WTC11 (cell line): Measurements from ENCODE around the gene LDB2. TPM values are rescaled to one million over a fixed set of nuclear protein-coding genes. Genes with fewer than 3 reads are reported as not detected.

Experiments used
- ATAC-seq: fragments of 200-7000 bp; cut with Tn5 transposase; 2 replicates; pipeline ENCODE4 v1.10.0; 2021; ENCODE audit warnings: mild to moderate bottlenecking, moderate library complexity
- CTCF ChIA-PET: fragments of 300-600 bp; sonication (Branson Sonifier 250); formaldehyde crosslinking; loops from one replicate; lab custom pipeline; 2021; ENCODE audit warnings: antibody characterized with exemption; lab: Charles Lee
- POLR2A ChIA-PET: fragments of 350-600 bp; sonication (Branson Sonifier 250); formaldehyde crosslinking; loops from one replicate; lab custom pipeline; 2021; ENCODE audit warnings: antibody characterized with exemption; lab: Charles Lee
- DNase-seq: peaks from one replicate; pipeline ENCODE4 v3.0.0; 2021; ENCODE audit warnings: low spot score
- H3K27ac Mint-ChIP-seq: 2 replicates; pipeline ENCODE4 v1.8.0; 2021; ENCODE audit warnings: mixed read lengths
- H3K27me3 Mint-ChIP-seq: 2 replicates; pipeline ENCODE4 v1.8.0; 2021; ENCODE audit warnings: low read depth, mild to moderate bottlenecking, moderate library complexity, mixed read lengths
- H3K36me3 Mint-ChIP-seq: 2 replicates; pipeline ENCODE4 v1.8.0; 2021; ENCODE audit warnings: mixed read lengths
- H3K4me1 Mint-ChIP-seq: 2 replicates; pipeline ENCODE4 v1.8.0; 2022; ENCODE audit warnings: mixed read lengths
- H3K4me3 Mint-ChIP-seq: 2 replicates; pipeline ENCODE4 v1.8.0; 2021; ENCODE audit warnings: mild to moderate bottlenecking, moderate library complexity, mixed read lengths
- H3K9me3 Mint-ChIP-seq: 2 replicates; pipeline ENCODE4 v1.8.0; 2021; ENCODE audit warnings: mixed read lengths
- ATF1 ChIP-seq: sonication (generic); formaldehyde crosslinking; IDR thresholded peaks from 2 replicates; pipeline ENCODE4 v1.8.1; 2023; ENCODE audit warnings: mild to moderate bottlenecking, moderate library complexity, missing genetic modification reagents
- CREM ChIP-seq: sonication (generic); formaldehyde crosslinking; IDR thresholded peaks from 2 replicates; pipeline ENCODE4 v1.8.1; 2022; ENCODE audit warnings: mild to moderate bottlenecking, missing genetic modification reagents, moderate library complexity
- ESRRA ChIP-seq: sonication (generic); formaldehyde crosslinking; IDR thresholded peaks from 2 replicates; pipeline ENCODE4 v1.8.1; 2022; ENCODE audit warnings: mild to moderate bottlenecking, missing genetic modification reagents, borderline replicate concordance
- ETV6 ChIP-seq: sonication (generic); formaldehyde crosslinking; IDR thresholded peaks from 2 replicates; pipeline ENCODE4 v1.8.1; 2022; ENCODE audit warnings: mild to moderate bottlenecking, missing genetic modification reagents
- GABPB1 ChIP-seq: sonication (generic); formaldehyde crosslinking; IDR thresholded peaks from 2 replicates; pipeline ENCODE4 v1.8.1; 2023; ENCODE audit warnings: mild to moderate bottlenecking, missing genetic modification reagents
- HMGA2 ChIP-seq: fragments of 250-450 bp; sonication (Bioruptor Pico); IDR thresholded peaks from 2 replicates; pipeline ENCODE4 v1.4.0; 2021; ENCODE audit warnings: mild to moderate bottlenecking, moderate library complexity
- MXD4 ChIP-seq: fragments of 250-450 bp; sonication (Bioruptor Pico); IDR thresholded peaks from 2 replicates; pipeline ENCODE4 v1.8.0; 2021; ENCODE audit warnings: mild to moderate bottlenecking, moderate library complexity, borderline replicate concordance
- NR1H2 ChIP-seq: sonication (generic); formaldehyde crosslinking; IDR thresholded peaks from 2 replicates; pipeline ENCODE4 v1.9.0; 2021; ENCODE audit warnings: mild to moderate bottlenecking, moderate library complexity, missing genetic modification reagents
- NR2C2 ChIP-seq: sonication (generic); formaldehyde crosslinking; IDR thresholded peaks from 2 replicates; pipeline ENCODE4 v1.8.0; 2022; ENCODE audit warnings: mild to moderate bottlenecking, missing genetic modification reagents
- NR3C1 ChIP-seq: sonication (generic); formaldehyde crosslinking; conservative IDR thresholded peaks from 2 replicates; pipeline ENCODE4 v1.8.1; 2023; ENCODE audit warnings: low read depth, mild to moderate bottlenecking, missing genetic modification reagents
- OVOL2 ChIP-seq: fragments of 250-450 bp; sonication (Bioruptor Pico); IDR thresholded peaks from 2 replicates; pipeline ENCODE4 v1.9.0; 2021; ENCODE audit warnings: mild to moderate bottlenecking, borderline replicate concordance
- SMAD4 ChIP-seq: sonication (generic); formaldehyde crosslinking; IDR thresholded peaks from 2 replicates; pipeline ENCODE4 v1.8.0; 2022; ENCODE audit warnings: mild to moderate bottlenecking, missing genetic modification reagents
- TP53 ChIP-seq: sonication (generic); formaldehyde crosslinking; IDR thresholded peaks from 2 replicates; pipeline ENCODE4 v1.8.1; 2023; ENCODE audit warnings: mild to moderate bottlenecking, missing genetic modification reagents
- ZBTB21 ChIP-seq: sonication (generic); formaldehyde crosslinking; IDR thresholded peaks from 2 replicates; pipeline ENCODE4 v1.8.1; 2023; ENCODE audit warnings: mild to moderate bottlenecking, missing genetic modification reagents, borderline replicate concordance
- total RNA-seq: library from RNA; stranded (reverse); gene quantifications from 3 replicates; pipeline ENCODE4 v1.2.3, GENCODE V29; 2021
- TF ChIP-seq, protein P1 (sequence below): sonication (generic); formaldehyde crosslinking; IDR thresholded peaks from 2 replicates; pipeline ENCODE4 v1.8.1; 2022; ENCODE audit warnings: low read depth, missing genetic modification reagents, borderline replicate concordance
- TF ChIP-seq, protein P2 (sequence below): fragments of 250-450 bp; sonication (Bioruptor Pico); IDR thresholded peaks from 2 replicates; pipeline ENCODE4 v1.9.0; 2021; ENCODE audit warnings: mild to moderate bottlenecking, borderline replicate concordance
- TF ChIP-seq, protein P3 (sequence below): fragments of 250-450 bp; sonication (Bioruptor Pico); IDR thresholded peaks from 2 replicates; pipeline ENCODE4 v1.9.0; 2021; ENCODE audit warnings: moderate library complexity, mild to moderate bottlenecking, inconsistent platforms, borderline replicate concordance
- TF ChIP-seq, protein P4 (sequence below): sonication (generic); formaldehyde crosslinking; IDR thresholded peaks from 2 replicates; pipeline ENCODE4 v1.8.1; 2022; ENCODE audit warnings: mild to moderate bottlenecking, missing genetic modification reagents, moderate library complexity, borderline replicate concordance
- TF ChIP-seq, protein P5 (sequence below): sonication (generic); formaldehyde crosslinking; IDR thresholded peaks from 2 replicates; pipeline ENCODE4 v1.8.1; 2023; ENCODE audit warnings: mild to moderate bottlenecking, missing genetic modification reagents

Gene LDB2
- total RNA-seq, 1 experiment from 2014 or later, result 62.4 TPM

DNA sequence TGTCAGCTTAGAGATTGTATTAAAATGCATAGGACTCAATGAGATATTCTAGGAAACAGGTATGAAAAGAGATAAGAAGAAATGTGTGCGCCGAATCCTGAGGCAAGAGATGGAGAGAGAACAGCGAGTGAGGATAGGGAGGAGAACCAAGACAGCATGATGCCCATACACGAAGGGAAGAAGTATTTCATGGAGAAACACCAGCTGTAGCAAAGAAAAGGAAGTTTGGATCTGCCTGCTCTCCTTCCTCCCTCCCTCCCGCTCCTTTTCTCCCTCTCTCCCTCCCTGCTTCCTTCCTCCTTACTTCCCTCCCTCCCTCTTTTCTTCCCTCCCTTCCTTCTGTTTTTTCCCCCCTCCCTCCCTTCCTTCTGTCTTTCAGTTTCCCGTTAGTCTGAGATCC, 353.6 kb downstream of the LDB2 start:
- ChIA-PET POLR2A (no interaction called here), CTCF (no interaction called here)
- DNase-seq, result no peak
- no peaks in the 10 kb centered on the region for H3K4me1 Mint-ChIP-seq
- H3K27ac Mint-ChIP-seq, result no peak overlapping the region
- H3K4me3 Mint-ChIP-seq, result no peak overlapping the region
- ATAC-seq, result no peak
- H3K36me3 Mint-ChIP-seq, result no peaks in the 10 kb centered on the region
- no peak for TF ChIP-seq TP53
- H3K9me3 Mint-ChIP-seq, result peaks cover 5% of the 10 kb centered on the region; the same call in 1 of the 2 replicates
- no peaks in the 10 kb centered on the region for H3K27me3 Mint-ChIP-seq

DNA sequence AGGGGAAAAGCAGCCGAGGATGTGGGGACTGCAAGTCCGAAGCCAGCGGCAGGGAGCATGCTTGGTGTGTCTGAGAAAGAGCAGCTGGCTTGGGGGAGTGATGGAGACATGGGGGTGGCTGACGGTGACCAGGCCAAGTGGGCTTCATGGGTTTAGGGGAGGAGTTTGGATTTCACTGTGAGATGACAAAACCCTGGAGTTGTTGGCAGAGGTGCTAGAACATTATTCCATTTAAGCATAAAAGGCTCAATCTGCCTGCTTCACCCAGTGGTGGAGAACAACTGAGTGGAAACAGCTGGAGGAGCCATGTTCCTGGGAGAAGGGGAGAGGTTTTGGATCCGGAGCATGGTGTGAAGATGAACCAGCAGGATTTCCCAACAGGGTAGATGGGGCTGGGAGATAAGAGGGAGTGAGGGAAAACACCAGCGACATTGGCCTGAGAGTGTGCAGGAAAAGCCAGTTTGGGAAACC, 354.2 kb downstream of the LDB2 start:
- no peak overlapping the region for H3K27ac Mint-ChIP-seq
- no peaks in the 10 kb centered on the region for H3K36me3 Mint-ChIP-seq
- DNase-seq (no peak), ATAC-seq (no peak)
- ChIA-PET CTCF (no interaction called here), POLR2A (no interaction called here)
- H3K9me3 Mint-ChIP-seq, result peaks cover 5% of the 10 kb centered on the region; the same call in 1 of the 2 replicates
- no peaks in the 10 kb centered on the region for H3K27me3 Mint-ChIP-seq
- H3K4me1 Mint-ChIP-seq, result no peaks in the 10 kb centered on the region
- no peak overlapping the region for H3K4me3 Mint-ChIP-seq
- TF ChIP-seq, protein P1, sequence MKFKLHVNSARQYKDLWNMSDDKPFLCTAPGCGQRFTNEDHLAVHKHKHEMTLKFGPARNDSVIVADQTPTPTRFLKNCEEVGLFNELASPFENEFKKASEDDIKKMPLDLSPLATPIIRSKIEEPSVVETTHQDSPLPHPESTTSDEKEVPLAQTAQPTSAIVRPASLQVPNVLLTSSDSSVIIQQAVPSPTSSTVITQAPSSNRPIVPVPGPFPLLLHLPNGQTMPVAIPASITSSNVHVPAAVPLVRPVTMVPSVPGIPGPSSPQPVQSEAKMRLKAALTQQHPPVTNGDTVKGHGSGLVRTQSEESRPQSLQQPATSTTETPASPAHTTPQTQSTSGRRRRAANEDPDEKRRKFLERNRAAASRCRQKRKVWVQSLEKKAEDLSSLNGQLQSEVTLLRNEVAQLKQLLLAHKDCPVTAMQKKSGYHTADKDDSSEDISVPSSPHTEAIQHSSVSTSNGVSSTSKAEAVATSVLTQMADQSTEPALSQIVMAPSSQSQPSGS (CRISPR knock-in tag), result no peak
- TF ChIP-seq NR2C2 (no peak), GABPB1 (no peak), ATF1 (CRISPR knock-in tag) (no peak), ESRRA (CRISPR knock-in tag) (no peak), NR1H2 (CRISPR knock-in tag) (no peak), ZBTB21 (CRISPR knock-in tag) (no peak), MXD4 (CRISPR knock-in tag) (no peak), NR3C1 (no peak), ETV6 (CRISPR knock-in tag) (no peak), OVOL2 (CRISPR knock-in tag) (no peak), HMGA2 (CRISPR knock-in tag) (no peak), CREM (no peak), SMAD4 (CRISPR knock-in tag) (no peak)
- TF ChIP-seq, protein P2, sequence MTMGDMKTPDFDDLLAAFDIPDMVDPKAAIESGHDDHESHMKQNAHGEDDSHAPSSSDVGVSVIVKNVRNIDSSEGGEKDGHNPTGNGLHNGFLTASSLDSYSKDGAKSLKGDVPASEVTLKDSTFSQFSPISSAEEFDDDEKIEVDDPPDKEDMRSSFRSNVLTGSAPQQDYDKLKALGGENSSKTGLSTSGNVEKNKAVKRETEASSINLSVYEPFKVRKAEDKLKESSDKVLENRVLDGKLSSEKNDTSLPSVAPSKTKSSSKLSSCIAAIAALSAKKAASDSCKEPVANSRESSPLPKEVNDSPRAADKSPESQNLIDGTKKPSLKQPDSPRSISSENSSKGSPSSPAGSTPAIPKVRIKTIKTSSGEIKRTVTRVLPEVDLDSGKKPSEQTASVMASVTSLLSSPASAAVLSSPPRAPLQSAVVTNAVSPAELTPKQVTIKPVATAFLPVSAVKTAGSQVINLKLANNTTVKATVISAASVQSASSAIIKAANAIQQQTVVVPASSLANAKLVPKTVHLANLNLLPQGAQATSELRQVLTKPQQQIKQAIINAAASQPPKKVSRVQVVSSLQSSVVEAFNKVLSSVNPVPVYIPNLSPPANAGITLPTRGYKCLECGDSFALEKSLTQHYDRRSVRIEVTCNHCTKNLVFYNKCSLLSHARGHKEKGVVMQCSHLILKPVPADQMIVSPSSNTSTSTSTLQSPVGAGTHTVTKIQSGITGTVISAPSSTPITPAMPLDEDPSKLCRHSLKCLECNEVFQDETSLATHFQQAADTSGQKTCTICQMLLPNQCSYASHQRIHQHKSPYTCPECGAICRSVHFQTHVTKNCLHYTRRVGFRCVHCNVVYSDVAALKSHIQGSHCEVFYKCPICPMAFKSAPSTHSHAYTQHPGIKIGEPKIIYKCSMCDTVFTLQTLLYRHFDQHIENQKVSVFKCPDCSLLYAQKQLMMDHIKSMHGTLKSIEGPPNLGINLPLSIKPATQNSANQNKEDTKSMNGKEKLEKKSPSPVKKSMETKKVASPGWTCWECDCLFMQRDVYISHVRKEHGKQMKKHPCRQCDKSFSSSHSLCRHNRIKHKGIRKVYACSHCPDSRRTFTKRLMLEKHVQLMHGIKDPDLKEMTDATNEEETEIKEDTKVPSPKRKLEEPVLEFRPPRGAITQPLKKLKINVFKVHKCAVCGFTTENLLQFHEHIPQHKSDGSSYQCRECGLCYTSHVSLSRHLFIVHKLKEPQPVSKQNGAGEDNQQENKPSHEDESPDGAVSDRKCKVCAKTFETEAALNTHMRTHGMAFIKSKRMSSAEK (CRISPR knock-in tag), result no peak
- TF ChIP-seq, protein P3, sequence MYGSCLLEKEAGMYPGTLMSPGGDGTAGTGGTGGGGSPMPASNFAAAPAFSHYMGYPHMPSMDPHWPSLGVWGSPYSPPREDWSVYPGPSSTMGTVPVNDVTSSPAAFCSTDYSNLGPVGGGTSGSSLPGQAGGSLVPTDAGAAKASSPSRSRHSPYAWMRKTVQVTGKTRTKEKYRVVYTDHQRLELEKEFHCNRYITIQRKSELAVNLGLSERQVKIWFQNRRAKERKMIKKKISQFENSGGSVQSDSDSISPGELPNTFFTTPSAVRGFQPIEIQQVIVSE (CRISPR knock-in tag), result no peak
- TF ChIP-seq, protein P4, sequence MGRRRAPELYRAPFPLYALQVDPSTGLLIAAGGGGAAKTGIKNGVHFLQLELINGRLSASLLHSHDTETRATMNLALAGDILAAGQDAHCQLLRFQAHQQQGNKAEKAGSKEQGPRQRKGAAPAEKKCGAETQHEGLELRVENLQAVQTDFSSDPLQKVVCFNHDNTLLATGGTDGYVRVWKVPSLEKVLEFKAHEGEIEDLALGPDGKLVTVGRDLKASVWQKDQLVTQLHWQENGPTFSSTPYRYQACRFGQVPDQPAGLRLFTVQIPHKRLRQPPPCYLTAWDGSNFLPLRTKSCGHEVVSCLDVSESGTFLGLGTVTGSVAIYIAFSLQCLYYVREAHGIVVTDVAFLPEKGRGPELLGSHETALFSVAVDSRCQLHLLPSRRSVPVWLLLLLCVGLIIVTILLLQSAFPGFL (CRISPR knock-in tag), result no peak
- TF ChIP-seq, protein P5, sequence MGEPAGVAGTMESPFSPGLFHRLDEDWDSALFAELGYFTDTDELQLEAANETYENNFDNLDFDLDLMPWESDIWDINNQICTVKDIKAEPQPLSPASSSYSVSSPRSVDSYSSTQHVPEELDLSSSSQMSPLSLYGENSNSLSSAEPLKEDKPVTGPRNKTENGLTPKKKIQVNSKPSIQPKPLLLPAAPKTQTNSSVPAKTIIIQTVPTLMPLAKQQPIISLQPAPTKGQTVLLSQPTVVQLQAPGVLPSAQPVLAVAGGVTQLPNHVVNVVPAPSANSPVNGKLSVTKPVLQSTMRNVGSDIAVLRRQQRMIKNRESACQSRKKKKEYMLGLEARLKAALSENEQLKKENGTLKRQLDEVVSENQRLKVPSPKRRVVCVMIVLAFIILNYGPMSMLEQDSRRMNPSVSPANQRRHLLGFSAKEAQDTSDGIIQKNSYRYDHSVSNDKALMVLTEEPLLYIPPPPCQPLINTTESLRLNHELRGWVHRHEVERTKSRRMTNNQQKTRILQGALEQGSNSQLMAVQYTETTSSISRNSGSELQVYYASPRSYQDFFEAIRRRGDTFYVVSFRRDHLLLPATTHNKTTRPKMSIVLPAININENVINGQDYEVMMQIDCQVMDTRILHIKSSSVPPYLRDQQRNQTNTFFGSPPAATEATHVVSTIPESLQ (CRISPR knock-in tag), result no peak
